ENCODE results near the gene SLX9.

GRCh38 chr21:45026066-45026745, 86.4 kb downstream of the SLX9 start:
- TF ChIP-seq CTCF (IDR thresholded peaks at IDR 0.05) (no peak), ZFX (IDR thresholded peaks at IDR 0.05; ENCODE audit: borderline replicate concordance) (no peak)
